CD4-positive, alpha-beta T cell treated with Interleukin-10 for 1 hour (primary cell): ENCODE measurements around the gene NECTIN4.
"Not testable (repeated sequence)": the region's sequence is repeated elsewhere in the genome, so short reads cannot be mapped to it uniquely, and the experiment has no call there.

Experiments
- DNase-seq: peaks from one replicate; pipeline ENCODE4 v3.0.0-alpha.2; 2020

NECTIN4 gene

DNA sequence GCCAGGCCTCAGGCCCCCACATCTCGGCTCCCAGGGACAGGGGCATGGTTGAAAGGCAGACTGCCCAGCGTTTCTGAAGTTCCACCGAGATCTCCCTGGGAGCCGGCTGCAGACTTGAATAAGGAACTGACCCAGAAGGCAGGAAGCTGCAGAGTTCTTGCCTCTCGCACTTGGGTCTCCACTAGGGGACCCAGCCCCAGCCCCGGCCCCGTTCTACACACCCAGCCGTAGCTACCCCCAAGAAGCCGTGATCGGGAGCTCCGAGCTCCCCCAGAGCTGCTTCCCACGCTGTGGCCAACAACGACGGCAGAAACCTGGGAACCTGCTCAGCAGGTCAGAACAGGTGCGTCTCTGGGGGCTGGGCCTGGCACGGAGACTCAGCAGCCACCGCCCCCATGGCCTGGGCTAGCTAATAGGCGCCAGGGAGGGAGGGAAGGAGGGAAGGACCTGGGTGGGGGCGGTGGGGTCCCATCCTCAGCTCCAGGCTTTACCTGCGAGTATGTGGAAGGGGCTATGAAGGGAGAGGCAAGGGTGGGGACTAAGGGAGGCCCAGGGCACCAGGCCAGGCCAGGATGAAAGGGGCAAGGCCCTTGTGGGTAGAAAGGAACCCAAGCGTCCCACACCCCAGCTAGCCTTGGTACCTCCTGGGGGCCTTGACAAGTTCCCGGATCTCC lies at the start of gene NECTIN4:
Gene NECTIN4, minus strand, starts transcription at position 308 of the 674 bp plus-strand sequence. Its CDS starts 262 bp downstream, at position 46.
- DNase-seq, result no peak

DNA sequence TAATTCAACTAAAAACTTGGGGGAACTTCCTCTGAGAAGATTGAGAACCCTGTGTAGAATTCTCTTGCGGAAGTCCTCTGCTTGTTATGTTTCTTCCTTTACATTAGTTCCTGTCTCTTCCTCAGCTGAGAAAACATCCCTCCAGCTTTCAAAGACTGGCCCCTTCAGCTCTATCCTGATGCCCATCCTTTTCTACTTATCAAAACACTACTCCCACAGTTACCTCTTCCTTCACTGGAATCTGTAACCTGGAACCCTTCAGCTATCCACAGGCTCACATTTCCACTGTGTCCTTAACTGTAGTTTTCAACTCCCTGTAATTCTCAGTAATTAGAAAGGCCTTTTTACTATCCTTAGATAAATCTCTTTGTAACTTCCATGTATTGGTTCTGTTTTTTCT lies 49.1 kb upstream of the NECTIN4 start:
- DNase-seq, result no peak

DNA sequence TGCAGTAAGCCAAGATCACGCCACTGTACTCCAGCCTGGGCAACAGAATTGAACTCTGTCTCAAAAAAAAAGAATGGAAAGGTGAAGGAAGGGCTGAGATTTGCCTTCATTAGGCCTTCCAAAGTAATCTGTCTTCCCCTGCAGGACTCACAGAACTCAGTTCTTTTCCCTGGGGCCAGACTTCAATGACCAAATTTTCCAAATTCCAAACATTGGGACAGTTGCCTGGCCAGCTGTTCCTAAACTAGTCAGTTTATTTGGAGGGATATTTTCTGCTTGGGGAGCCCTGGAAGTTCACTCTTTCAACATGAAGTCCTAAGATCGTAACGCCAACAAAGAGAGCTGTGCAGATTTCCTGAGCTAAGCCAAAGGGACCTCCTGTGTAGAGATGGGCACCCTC lies 48.5 kb upstream of the NECTIN4 start:
- no peak for DNase-seq

DNA sequence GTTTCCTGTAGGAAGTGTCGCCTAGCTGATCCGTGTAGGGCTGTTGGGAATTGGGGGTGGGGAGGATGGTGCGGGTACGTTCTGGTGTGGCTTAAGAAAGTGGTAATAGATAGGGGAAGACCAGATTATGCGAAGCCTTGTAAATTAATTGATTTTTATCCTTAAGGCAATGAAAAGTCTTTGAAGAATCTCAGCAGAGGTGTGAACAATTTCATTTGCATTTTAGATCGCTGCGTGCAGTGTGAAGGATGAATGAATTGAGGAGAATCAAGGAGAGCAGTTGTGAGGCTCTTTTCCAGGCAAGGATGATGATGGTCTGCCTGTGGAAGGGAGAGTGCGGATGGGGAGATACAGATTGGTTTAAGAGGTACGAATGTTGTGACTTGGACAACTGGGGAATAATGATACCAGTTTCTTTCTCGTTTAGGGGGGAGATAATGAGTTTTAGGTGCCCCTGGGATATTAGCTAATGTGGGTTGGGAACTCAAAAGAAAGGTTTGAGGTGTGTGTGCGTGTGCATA lies 43.9 kb upstream of the NECTIN4 start:
- DNase-seq, result no peak

DNA sequence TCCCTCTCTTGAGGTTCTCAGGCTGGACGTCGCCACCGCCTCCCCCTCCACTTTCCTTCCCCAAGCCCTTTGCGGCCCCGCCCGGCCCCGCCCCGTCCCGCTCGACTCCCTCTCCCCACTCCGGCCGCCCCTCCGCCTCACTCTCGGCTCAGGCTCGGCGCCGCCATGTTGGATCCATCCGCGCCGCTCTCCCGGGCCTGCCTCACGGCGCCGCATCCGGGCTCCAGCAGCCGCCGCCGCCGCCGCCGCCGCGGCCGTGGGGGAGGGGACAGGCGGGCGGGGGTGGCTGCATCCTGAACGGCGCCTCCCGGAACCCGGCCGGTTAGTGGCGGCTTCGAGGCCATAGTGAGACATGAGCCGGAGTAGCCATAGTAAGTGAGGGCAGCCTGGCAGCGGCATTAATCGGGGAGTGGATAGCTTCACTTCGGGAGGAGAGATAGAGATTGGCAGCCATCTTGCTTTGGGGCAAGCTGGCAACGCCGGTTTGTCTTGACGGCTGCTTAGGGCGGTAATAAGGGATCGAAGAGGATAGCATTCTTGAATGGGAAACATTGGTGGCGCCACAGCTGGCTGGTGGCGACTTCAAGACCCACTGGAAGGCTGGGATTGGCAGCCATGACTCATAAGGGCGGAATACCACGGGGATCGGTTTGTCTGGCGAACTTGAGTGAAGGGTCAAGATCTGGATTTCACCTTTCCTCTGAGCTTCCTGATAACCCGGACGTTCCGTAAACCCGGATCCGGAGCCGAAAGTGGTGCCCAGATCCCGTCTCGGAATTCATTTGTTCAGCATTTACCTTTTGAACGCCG lies 43.3 kb upstream of the NECTIN4 start, which contains the start of gene DEDD:
Gene DEDD, minus strand, starts transcription at position 258 of the 810 bp plus-strand sequence. CDS start 8,205 bp downstream, outside the sequence.
- peak; percentile 96 for DNase-seq

DNA sequence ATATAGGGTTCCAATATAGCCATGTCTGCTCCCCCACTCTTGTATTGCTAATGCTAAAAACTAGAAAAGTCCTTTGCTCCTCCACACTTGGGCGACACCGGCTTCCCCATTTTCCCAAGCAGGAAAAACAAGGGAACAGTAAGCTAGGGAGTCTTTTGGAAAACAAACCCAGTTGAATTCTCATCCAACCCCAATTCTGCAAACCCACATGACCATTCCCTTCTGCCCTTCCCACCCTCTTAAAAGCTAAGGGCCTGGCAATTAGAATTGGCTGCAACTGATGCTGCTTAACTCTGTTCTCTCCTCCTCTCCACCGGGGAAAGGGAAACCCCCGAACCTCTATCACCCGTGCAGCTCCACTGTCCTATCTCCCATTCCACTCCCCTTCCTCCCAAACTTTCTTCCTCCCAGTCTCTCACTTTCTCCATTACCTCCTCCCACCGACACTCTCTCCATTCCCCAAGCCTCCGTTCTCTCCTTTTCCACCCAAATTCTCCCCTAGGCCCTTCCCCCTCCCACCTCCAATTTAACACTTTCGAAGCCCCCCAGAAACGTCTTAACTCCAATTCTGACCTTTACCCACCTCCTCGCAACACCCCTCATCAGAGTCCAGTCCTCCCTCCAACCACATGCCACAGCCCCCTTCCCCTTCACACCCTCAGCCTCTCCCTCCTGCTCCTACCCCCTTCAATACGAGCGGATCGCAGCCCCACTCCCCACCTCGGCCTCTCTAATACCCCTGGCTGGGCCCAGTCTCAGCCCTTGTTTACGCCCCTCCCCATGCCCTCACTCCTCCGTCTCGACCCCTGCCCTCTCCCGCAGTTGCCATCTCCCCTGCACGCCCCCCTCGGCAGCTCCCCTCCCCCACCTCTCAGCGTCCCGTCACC lies 42.4 kb upstream of the NECTIN4 start:
- peak; percentile 35 for DNase-seq

DNA sequence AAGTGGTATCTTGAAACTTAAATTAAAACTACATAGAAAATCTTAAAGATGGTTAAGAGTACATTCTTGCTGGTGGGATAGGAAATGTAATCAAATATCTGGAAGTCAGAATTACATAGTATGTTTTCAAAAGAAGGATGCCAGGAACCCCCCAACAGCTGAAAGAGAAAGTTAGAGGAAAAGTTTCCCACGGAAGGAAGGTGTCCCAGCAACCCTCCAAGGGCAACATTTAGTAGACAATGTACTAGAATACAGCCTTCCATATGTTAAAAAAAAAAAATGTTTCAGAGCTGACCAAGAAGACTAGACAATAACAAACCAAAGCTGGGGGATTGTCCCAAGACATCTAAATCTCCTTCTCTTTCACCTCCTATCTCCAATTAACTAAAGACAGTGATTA lies 40.9 kb upstream of the NECTIN4 start:
- DNase-seq, result no peak

DNA sequence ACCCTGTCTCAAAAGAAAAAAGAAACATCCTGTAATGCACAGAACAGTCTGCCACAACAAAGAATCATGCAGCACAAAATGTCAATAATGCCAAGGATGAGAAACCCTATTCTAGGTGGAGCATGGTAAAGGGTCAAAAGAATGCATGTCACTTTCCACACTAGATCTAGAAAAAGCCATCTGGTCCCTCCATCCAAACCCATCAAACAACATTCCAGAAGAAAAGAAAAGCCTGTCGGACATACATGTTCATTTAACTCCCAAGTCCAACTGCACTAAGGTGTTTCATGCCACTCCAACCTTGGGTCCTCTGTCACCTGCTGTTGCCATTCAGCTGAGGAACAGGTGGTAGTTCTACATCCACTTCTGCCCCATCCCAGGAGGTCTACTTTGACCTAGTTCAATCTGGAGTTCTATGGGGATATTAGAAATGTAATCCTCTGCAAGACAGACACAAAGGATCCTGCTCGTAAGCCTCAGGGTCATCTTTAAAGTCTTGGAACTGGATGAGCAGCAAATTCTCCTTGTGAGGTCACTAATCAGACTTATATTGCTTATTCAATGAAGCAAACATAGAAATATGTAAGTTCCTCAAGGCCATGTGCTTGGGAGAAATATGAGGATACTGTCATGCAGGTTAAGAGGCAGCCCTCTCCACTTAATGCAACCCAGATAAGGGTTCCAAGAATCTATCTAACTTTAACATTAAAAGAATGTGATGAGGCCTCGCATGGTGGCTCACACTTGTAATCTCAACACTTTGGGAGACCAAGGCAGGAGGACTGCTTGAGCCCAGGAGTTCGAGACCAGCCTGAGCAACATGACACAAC lies 39.4 kb upstream of the NECTIN4 start:
- no peak for DNase-seq

DNA sequence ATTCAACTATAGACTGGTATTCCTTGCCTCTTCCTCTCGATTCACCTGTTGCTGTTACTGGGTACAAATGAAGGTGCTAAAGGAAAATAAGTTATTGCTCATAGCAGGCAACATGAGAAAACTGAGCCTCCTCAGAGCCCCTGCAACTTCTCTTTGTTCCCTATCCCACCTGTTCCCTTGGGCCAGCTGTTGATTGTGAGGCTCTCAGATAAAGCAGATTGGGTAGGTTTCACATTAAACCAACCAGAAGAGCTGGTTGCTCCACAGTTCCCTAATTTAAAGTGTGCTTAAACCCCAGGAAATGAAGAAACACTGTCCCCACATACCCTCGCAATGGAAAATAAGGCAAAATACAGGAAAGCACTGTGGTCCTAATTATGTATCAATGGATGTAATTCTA lies 38.3 kb upstream of the NECTIN4 start:
- no peak for DNase-seq

DNA sequence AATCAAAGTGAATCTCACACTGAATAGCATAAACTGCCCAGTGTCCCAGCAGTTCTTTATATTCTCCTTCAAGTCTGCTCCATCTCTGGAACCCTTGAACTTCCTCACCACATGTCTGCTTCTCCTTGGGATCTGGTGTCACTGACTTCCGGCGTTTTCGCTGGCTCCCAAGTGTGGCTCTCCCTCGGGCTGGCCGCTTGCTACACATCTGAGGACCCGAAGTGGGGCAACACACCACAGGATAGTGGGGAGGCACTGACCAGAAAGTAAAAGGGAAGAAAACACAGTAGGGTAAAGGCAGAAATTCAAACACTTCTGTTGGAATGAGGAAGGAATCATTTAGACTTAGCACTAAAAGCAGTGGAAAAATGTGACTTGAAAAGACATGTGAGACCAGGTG lies 33.6 kb upstream of the NECTIN4 start:
- DNase-seq, result no peak

DNA sequence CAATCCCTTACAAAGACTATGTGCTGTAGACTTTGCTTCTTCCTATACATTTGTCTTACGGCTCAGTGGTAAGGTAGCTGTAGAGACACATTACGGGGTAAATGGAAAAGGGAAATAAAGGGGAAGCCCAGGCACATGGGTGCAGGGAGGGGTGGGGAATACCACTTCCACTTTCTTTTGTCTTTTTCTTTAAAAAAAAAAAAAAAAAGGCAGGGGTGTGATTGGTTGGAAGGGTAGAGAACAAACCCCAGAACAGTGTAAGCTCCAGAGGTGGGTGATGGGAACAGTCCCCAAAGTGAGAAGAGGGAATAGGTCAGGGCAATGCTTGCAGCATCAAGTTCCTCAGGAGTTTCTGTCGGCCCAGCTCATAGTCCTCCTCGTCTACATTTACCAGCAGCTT lies 32.5 kb upstream of the NECTIN4 start:
- no peak for DNase-seq

DNA sequence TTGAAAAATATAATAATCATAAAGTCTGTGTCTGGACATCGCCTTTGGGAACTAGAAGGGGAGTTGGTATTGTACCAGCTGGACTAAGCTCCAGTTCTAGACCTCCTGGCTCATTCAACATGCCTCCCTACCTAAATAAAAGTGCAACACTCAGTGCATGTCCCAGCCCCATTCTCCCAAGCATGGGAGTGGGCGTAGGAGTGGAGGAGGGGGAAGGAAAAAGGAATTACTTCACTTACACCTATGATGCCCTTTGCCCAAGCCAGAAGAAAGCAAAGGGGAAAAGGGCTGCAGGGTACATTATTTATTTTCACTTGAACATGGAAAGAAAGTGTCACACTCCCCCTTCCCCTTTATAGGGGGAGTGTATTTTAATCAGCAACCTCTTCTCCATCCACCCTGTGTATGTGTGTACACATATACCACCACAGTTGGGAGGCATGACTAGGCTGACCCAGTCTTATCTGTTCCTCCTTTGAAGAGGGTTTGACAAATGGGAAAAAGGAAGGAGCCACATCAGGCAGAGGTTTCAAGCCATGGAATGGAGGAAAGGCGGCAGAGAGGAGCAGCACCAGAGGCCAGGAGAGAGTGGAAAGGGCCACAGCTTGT lies 31.8 kb upstream of the NECTIN4 start:
- DNase-seq, result no peak

DNA sequence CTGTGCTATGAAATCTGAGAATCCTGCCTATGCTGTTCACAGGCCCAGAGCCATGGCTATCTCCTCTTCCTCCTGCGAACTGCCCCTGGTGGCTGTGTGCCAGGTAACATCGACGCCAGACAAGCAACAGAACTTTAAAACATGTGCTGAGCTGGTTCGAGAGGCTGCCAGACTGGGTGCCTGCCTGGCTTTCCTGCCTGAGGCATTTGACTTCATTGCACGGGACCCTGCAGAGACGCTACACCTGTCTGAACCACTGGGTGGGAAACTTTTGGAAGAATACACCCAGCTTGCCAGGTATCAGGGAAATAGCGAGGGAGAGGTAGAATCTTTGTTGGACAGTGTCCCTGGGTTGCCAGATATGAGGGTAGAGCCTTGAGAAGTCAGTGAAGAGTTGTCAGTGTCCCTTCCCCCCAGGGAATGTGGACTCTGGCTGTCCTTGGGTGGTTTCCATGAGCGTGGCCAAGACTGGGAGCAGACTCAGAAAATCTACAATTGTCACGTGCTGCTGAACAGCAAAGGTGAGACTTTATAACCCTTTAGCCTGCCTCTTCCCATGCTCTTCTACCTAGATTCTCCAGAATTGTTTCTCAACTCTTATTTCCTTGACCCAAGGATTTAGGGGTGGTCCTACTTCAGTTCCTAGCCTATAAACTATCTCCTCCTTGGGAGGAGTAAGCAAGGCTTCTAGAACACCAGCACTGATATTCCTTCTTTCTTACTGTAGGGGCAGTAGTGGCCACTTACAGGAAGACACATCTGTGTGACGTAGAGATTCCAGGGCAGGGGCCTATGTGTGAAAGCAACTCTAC lies 29.9 kb upstream of the NECTIN4 start:
- peak; percentile 82 for DNase-seq

DNA sequence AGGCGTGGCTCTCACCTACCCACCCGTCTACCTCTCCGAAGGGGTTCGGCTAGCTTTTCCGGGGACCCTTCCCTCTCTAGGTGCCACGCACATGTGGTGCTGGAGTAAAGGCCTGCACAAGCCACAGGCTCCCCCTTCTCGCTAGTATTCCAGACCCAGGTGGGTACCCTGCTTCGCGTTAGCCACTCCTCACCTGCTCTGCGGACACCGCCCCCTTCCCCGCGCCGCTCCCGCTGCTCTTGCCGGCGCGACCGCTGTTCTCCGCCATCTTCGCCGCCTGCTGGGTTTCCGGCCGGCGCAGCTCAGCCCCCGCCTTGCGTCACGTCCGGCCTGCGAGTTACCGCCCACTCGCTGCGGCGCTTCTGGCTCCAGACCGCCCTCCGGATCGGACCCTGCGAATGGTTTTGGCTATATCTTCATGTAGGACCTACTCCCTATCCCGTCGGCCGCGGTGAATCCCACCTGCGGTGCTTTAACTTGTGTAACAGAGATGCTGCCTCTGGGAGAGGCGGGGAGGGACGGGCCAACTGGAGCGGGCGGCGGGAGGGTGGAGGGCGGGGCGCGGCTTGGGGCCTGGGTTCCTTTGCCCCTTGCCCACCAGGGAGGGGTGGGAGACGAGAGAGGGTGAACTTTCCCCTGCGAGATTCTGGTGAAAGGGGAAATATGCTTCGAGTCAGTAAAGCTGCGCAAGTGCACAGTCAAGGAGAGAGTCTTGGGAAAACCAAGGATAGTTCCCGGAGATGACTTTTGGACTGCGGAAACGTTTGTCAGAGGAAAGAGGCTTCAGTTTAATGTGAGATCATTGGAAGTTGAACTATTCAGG lies 28.6 kb upstream of the NECTIN4 start, which contains the start of the genes NIT1 and PFDN2:
Gene NIT1, plus strand, starts transcription at position 347 of the 823 bp plus-strand sequence. Its CDS starts 72 bp downstream, at position 419.
Gene PFDN2, minus strand, starts transcription at position 279 of the 823 bp plus-strand sequence. Its CDS starts 11 bp downstream, at position 268.
- peak; percentile 85 for DNase-seq

DNA sequence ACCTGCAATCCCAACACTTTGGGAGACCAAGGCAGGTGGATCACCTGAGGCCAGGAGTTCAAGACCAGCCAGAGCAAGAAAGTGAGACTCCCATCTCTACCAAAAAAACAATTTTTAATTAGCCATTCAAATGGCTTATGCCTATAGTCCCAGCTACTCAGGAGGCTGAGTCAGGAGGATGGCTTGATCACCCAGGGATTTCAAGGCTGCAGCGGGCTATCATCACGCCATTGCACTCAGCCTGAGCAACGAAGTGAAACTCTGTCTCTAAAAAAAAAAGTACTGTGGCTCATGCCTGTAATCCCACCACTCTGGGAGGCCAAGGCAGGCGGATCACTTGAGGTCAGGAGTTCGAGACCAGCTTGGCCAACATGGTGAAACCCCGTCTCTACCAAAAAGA lies 26.6 kb upstream of the NECTIN4 start:
- not testable (repeated sequence) for DNase-seq

DNA sequence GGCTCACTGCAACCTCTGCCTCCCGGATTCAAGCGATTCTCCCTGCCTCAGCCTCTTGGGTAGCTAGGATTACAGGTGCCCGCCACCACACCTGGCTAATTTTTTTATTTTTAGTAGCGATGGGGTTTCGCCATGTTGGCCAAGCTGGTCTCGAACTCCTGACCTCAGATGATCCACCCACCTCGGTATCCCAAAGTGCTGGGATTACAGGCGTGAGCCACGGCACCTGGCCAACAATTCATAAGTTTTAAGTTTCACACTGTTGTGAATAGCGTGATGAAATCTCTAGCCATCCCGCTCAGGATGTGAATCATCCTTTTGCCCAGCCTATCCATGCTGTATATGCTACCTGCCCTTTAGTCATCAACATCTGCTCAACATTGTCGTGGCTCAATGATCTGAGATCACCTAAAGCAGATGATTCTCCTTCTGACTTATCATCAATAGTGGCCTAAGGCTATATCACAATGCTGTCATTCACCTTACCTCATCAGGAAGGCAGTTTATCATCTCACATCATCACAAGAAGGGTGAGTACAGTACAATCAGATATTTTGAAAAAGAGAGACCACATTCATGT lies 25.9 kb upstream of the NECTIN4 start:
- DNase-seq, result no peak

DNA sequence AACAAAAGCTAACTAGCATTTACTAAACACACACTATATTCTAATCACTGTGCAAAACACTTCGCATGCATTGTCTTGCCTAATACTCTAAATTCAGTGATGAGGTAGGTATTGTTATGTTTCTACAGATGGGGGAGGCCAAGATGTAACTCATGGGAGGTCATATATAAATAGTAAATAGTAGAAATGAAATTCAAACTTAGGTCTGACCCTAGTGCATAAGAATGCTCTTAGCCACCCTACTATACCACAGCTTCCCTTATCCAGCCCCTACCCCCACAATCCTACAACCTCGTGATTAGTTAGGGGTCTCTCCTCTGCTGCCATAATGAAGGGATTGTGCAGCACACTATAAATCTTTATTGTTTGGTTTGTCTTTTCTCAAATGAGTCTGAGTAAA lies 25.2 kb upstream of the NECTIN4 start:
- no peak for DNase-seq

DNA sequence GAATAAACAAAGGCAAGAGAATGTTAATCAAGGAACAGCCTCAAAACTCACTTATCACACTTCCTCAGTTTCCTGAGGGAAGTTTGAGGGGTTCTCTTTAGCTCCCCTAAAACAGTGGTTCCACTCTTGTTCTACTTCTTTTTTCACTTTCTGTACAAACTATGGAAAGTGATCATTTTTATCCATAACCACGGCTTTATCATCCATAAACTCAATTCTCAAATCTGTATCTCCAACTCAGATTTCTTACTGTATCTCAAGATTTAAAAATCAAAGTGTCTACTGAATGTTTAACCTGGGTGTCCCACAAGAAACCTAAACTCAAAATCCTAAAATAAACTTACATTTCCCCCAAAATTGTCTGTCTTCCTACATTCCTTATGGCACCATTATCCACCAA lies 24.6 kb upstream of the NECTIN4 start:
- no peak for DNase-seq

DNA sequence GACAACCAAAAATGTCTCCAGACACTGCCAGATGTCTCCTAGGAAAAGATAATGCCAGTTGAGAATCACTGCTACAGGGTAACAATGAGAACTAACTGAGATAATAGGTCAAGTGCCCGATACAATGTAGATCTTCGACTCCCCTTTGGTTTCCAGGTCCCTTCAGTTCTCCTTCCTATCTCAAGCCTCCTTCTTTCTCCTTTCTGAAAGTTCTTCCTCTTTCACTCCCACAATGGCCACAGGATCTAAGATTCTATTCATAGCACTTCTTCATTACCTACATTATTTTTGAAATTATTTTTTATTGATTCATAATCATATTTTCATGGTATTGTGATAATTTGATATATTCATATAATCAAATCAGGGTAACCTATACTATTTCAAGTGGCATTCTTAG lies 22.2 kb upstream of the NECTIN4 start:
- no peak for DNase-seq
